ENCODE data around the gene IL11RA.

Gene IL11RA

DNA sequence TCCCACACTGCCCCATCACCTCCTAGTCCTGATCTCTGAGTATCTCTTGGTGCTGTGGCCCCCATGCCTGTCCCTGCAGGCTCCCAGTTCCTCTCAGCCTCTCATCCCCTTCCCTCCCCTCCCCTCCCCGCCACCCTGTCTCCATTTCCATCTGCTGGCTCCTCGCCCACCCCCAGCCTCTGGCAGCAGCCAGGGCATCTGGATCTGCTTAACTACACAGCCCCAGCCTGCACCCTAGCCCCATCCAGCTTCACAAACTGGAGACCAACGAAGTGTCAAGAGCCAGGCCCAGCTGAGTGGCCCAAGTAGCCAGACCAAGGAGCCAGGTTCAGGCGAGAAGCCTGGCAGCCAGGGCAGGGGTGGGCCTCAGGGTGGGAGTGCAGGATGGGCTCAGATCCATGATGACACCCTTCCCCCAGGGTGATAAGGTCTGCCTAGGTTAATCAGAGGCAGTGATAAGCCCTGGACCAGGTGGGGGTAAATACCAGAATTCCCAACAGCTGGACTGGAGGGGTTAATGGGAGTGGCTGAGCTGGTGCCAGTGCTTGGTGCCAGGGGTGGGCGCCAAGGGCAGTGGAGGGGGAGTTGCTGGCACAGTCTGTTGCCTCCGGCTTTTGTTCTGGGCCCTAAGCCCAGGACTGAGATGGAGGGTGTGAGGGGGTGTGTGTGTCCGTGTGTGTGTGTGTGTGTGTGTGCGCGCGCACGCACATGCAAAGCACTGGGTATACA is 2.5 kb downstream of the IL11RA start:
- peak; percentile 83 for DNase-seq (ENCODE audit: low spot score)

DNA sequence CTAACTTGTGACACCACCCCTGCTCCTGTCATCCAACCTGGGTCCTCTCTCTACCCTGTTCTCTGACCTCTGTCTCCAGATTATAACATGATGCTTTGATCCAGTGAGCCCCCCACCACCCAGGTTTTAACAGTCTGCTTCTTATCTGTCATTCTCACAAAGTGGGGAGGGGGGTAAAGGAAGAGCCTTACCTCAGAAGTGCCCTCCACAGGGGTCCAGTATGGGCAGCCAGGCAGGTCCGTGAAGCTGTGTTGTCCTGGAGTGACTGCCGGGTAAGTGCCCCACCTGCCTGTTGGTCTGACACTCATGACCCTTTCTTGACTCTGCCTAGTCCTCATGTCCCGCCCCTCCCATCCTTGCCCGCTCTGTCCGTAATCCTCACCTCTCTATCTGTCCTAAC is 3.4 kb downstream of the IL11RA start:
- no peak for DNase-seq (ENCODE audit: low spot score)

DNA sequence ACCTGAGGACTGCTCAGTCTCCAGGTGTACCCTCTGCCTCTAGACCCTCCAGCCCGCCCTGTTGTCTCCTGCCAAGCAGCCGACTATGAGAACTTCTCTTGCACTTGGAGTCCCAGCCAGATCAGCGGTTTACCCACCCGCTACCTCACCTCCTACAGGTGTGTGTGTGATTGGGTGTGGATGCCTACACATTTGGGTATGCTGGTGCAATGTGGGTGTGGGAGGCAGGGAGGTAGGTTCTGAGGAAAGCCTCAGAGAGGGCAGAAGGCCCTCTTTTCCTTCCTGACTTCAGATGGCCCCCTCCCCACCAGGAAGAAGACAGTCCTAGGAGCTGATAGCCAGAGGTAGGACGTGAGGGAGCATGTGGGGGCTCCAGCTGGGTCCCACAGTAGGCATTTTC is 5.0 kb downstream of the IL11RA start:
- DNase-seq (ENCODE audit: low spot score): no peak

DNA sequence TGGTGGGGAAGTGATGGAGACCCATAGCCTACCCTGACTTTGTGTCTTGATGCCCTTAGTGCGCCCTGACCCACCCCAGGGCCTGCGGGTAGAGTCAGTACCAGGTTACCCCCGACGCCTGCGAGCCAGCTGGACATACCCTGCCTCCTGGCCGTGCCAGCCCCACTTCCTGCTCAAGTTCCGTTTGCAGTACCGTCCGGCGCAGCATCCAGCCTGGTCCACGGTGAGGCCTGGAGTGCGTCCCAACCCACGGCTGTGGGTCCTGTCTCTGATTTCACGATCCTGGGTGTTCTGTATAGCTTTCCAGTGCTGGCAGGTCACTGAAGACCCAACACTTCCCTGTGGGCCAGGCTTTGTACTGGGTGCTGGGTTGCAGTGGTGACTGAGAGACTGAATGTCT is 6.5 kb downstream of the IL11RA start:
- no peak for DNase-seq (ENCODE audit: low spot score)

DNA sequence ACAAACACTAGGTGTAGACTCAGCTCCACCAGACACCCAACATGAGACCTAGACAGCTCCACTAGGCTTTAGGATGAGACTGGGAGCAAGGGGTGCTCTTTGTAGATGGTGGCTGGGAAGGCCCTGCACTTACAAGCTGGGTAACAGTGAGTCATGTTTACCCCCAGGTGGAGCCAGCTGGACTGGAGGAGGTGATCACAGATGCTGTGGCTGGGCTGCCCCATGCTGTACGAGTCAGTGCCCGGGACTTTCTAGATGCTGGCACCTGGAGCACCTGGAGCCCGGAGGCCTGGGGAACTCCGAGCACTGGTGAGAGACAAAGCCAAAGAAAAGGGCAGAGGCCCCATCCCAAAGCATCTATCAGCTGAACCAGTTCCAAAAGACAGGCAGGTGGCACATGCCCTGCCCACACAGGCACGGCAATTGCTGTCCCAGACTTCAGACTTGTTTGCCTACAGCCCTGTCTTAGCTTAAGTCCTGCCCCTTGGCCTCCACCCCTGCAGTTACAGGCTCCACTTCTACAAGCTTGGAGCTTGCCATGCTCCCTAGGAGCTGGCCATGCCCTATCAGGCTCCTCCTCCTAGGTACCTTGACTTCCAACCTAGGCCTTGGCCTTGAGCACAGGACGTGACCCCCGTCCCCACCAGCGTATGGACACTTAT is 7.7 kb downstream of the IL11RA start:
- DNase-seq (ENCODE audit: low spot score): no peak

DNA sequence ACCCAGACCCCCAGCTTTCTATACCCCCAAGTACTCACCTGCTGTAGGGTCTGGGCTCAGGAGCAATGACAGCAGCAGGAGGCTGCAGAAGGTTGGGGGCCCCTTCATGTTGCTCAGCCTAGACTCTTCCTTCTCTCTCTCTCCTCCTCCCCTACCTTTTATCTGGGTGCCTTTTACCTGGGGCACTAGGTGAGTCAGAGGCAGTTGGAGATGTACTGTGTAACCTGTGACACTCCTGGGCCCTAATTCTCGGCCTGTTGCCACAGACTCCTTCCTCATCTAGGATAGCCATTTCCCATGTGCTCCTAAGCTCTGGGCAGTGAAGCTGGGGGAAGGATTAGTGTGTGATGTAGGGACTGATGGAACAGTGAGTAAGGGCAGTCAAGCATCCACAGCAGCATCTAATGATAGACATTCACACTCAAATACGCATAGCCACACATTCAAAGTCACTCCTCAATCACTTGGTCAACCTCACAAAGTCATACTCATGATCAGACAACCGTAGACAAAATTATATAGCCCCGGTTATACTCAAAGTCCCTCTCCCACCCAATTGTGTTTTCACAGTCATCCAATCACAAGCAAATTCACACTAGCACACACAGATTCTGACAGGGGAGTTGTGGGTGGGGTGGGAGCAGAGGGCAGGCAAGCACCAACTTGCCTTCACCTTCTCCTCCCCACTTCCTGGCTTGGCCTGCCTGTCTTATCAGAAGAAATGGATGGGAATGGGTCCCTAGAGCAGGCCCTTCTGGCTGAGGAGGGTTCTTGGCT is 10.7 kb downstream of the IL11RA start, which contains the start of gene CCL27:
Gene CCL27 (minus strand): TSS at position 132 of the 777 bp plus-strand sequence. CDS start 24 bp downstream, at position 108.
- DNase-seq (ENCODE audit: low spot score): no peak

DNA sequence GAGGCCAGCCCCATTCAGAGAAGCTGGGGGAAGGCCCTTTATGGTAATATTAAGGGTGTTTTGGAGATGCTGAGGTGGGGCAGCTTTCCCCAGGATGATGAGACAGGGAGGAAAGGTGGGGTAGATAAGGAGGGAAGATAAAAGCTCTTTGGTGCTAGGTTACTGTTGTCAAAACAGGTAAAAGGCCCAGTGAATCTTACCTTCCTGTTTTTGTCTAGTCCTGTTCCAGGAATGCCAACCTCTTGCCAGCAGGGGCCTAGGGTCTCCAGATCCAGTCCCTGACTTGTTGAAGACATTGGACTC is 11.3 kb downstream of the IL11RA start:
- DNase-seq (ENCODE audit: low spot score): no peak

DNA sequence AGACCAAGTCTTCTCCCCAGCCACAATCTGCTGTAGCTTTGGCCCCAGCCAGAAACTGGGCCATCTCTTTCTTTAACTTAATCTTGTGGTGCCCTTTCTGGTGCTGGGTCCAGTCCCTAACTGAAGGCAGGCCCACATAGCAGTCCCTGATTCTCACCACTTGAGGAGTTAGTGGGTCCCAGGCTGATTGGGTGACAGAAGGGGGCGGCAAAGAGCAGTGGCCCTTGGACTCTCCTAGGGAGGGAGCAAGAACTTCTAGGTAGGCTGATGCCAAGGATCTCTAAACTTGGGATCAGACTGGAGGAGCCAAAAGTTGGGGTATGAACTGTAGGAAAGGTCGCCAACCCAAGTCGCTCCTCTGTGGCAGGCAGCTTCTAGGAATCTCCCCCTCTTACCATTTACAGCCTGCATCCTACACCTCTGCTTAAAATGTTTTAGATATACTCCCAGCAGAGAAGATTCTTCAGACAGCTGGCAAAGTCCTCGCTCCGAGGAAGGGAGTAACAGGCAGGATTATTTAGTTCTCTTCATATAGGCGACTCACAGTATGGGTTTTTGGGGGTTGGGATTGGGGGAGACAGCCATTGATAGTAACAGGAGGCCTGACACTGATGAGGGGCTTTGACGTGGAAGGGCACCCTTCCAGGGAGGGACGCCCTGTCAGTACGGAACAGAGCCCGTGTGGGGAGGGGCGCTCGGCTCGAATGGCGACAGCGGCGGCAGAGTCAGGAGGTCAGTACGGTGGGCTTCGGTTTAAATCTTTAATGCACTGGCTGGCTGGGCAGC is 12.5 kb downstream of the IL11RA start:
- DNase-seq (ENCODE audit: low spot score): peak; percentile 87

DNA sequence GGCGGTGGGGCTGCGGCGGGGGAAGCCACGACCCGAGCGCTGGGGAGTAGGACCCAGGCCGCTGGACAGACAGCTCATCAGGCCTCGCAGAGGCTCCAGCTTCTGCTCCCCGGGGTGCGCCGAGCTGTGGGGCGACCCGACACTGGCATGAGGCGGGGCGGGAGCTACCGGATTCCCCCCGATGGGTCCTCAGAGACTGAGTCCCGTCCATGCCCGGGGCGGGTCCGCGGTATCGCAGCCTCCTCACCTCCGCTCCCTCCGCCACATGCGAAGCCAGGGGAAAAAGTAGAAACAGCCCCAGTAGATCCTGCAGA is 13.0 kb downstream of the IL11RA start:
- DNase-seq (ENCODE audit: low spot score): no peak

DNA sequence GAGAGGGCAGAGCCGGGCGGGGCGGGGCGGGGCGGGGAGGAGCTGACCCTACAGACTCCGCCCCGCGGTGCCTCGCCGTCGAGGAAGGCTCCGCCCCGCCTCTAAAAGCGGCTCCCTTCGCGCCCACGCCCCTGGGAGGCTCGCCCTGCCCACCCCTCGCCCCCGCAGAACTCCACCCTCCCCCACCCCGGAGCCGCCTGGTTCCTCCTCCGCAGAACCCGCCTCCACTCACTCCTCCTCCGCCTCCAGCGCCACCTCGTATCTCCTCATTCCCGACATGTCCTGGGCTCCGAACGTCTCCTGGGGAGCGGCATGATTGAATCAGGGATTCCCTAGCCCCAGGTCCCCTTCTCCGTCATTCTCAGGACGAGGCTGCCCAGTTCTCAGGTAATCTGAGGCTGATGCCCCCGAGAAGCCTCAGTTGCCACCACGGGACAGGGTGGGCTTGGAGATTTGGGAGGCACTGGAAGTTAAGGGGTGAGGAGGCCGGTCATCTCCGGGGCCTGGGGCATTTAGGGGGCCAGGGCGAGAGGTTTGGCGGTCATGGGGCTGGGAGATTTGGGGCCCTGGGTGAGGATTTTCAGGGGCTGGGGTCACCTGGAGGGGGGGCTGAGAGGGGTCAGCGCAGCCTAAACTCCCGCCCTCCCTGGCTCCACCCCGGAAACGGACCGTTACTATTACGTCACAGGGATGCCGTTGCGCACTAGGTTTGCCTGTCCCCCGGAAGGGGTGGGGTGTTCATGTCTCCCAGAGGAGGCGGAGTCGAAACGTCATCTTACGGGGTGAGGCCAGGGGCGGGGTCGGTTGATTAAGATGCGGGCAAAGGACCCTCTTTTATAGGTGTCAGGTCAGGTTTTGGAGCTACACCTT is 13.6 kb downstream of the IL11RA start:
- DNase-seq (ENCODE audit: low spot score): peak; percentile 97

DNA sequence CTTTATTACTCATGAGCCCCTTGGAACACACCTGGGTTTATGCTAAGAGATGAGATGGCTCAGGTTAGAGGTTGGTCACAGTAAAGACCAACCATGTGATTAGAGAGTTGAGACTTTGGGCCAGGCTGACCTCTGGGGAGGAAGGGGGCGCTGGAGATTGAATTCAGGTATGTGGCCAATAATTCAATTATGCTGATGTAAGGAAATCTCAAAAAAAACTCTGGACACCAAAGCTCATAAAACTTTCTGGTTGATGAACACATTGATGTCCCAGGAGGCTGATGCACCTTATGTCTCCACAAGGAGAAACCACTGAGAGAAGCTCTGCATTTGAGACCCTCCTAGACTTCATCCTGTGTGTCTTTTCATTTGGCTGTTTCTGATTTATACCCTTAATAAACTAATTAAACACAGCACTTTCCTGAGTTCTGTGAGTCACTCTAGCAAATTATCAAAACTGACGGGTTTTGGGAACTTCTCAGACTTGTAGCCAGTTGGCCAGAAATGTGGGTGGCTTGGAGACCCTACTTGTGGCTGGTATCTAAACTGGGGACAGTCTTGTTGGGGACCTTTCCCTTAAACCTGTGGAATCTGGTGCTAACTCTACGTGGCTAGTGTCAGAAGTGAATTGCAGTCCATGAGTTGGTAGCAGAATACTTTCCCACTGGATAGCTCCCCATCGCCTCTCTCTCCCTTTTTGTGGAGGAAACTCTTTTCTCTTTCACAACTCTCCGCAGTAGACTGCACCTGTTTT is 18.0 kb downstream of the IL11RA start:
- DNase-seq (ENCODE audit: low spot score): no peak

DNA sequence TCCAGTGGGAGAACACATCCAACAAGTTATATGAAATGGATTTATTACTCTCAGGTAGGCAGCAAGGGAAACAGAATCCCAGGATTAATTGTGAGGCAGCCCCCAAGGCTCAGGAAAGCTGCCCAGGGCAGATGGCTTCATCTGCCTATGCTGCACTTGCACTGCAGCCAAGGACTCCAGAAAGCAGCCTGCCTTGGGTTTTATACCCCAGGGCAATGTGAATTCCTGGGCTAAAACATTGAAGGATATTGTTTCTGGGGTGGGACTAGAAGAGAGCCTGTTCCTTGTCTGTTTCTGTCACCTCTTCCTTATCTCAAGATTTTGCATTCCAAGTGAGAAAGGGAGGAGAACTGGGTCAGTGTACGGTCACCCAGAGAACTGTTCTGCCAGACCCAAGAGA is 19.3 kb downstream of the IL11RA start:
- DNase-seq (ENCODE audit: low spot score): no peak

DNA sequence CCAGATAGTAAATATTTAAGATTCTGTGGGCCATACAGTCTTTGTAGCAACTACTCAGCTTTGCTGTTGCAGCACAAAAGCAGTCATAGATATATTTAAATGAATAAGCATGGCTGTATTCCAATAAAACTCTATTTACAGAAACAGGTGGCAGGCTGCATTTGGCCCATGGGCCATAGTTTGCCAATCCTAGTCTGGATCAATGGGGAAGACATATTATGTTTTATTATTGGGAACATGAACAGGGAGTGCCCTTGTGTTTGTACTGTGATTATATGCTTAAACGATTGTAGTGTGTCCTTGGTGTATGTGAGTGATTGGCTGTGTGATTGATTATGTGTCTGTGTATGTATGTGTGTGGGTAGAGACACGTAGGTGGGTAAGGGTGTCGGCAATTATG is 22.5 kb downstream of the IL11RA start:
- no peak for DNase-seq (ENCODE audit: low spot score)

DNA sequence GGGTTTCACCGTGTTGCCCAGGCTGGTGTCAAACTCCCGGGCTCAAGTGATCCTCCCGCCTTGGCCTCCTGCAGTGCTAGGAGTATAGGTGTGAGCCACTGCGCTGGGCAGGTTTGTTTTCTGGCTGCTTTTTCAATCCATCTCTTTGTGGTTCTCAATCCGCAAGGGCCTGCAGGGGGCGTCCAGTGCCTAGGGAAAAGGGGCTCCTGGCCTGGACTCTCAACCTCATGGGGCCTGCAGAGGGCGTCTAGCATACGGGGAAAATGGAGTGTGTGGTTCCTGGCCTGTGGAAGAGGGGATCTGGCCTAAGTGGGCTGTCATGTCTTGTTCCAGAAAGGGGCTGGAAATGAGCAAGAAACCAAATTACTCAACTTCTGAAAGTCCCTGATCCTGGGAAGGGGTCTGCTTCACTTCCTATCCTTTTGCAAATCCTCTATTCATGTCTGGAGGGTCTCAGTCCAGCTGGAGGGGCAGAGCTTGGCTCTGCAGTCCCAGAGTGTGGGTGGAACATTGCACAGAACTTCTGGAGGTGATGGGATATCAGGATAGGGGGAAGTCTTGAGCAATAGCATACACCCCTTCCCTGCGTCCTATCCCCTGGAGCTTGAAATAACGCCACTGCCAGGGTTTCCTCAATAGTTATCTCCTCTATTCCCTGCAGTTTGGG is 23.2 kb downstream of the IL11RA start:
- peak; percentile 86 for DNase-seq (ENCODE audit: low spot score)

DNA sequence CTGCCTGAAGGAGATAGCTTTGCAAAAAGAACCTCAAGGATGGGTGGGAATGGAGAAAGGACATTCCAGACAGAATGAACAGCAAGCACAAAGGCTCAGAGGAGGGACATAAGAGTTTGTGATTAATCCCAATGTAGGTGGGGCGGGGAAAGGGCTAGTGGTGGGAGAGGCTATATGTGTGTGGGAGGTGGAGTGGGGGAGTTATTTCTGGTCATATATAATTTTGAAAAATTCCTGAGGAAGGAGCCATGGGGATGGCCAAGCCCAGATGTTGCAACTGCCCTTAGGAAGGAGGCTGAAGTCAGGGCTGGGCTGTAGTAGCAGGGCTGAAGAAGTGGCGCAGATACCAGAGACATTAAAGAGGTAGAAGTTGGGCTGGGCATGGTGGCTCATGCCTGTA is 23.9 kb downstream of the IL11RA start:
- no peak for DNase-seq (ENCODE audit: low spot score)

DNA sequence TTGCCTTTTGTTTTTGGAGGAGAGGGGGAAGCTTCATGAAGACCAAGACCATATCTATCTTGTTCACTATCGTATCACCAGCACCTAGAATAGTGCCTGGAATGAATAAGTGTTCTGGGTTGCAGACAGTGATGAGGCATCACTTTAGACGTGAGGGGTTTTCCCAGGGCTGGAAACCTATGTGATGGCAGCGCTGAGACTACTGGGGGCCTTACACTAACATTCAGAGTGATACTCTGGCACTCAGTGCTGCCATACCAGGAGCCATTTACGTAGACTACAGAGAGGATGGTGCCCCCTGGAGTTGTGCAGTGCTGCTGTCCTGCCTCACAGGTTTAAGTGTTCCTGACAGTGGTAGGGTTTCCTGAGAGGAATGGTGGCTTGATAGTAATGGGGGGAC is 32.2 kb downstream of the IL11RA start:
- DNase-seq (ENCODE audit: low spot score): no peak

DNA sequence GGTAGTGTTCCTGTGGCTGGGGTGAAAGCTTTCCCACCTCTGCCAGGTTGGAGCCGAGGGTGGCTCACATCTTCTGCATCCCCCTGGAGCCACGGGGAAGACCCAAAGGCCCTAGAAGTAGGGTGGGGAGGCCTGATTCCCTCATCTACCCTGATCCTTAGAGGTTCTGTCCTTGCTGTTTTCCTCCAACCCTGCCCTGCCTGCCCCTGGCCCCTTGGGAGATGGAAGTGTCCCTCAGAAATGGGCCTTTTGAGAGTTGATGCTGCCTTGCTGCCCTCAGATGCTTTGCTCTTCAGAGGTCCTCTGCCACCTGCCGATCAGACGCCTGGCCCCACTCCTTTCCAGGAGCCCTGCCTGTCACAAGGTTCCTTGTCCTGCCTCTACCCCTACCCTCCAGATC is 32.8 kb downstream of the IL11RA start:
- DNase-seq (ENCODE audit: low spot score): no peak

DNA sequence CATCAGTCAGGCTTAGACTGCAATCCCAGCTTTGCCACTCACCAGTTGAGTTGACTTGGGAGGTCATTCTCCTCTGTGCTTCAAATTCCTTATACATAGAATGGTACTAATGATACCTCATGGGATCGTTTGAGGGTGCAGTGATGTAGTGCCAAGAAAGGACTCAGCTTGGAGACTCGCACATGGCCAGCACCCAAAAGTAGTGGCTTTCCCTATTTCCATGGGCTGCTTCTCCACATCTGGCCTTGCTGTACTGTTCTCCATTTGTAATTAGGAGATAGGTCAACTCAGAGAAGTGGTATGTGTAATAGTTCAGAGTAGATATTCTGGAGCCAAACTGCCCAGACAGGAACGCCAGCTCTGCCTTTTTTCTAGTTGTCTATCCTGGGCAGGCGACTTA is 33.6 kb downstream of the IL11RA start:
- peak; percentile 78 for DNase-seq (ENCODE audit: low spot score)

DNA sequence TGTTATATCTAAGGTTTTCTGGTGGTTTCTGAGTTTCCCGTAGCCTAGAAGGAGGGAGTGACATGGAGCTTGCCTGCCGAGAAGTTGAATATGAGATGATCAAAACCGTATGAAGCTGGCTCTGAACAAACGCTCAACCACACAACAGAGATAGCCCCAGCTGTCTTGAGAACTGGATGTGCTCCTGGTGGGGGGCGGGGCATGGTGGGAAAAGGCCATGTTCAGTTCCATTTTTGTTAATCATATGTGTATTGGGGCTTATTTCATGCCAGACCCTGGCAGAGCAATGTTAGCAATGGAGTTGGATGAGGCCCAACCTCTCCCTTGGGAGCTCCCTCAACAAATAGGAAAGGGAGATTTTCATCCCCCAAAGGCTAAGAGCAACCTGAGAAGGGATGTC is 34.2 kb downstream of the IL11RA start:
- peak; percentile 31 for DNase-seq (ENCODE audit: low spot score)

DNA sequence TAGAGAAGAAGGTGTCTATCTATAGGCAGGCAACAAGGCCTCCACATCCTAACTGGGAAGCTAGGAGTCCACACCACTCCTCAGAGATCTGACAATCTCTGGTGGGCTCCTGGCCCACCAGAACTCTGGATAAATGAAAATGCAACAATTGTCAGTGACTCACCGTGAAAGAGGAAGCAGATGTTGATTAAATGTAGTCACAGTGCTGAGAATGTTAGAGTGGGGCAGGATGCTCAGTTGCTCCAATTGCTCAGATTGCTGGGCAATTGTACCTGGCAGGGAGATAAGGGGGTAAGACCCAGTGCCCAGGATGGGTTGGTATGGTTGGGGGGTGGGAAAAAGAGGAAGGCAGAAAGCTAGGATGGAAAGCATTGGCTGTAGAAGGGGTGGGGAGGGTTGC is 34.7 kb downstream of the IL11RA start:
- DNase-seq (ENCODE audit: low spot score): peak; percentile 48

All from AG08395 (cell line).